ENCODE data around the gene CCDC110.

DNA sequence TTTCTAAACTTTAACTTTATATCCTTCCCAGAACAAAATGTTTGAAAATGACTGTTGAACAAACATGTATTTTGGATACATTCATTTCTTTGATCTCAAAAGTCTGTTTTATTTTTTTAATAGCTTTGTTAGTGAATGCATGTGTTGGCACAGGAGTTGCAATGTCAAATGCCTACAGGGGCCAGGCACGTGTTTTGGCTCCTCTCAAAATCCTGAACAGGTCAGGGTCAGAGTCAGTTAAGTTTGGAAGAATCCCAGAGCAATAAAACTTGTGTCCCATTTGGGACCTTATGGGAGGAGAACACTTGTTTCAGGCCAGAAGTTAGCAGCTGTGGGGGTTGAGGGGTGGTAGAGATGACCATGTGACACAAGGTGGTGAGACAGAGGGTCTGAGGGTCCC, 29.0 kb upstream of the CCDC110 start:
- TF ChIP-seq TOX (CRISPR knock-in tag; IDR thresholded peaks at IDR 0.05; ENCODE audit: borderline replicate concordance) (no peak), SNAI2 (CRISPR knock-in tag; IDR thresholded peaks at IDR 0.05) (no peak), ISL1 (CRISPR knock-in tag; IDR thresholded peaks at IDR 0.05) (no peak), ZFP3 (CRISPR knock-in tag; IDR thresholded peaks at IDR 0.05) (no peak), OSR1 (CRISPR knock-in tag; IDR thresholded peaks at IDR 0.05) (no peak)
- TF ChIP-seq, protein P1, sequence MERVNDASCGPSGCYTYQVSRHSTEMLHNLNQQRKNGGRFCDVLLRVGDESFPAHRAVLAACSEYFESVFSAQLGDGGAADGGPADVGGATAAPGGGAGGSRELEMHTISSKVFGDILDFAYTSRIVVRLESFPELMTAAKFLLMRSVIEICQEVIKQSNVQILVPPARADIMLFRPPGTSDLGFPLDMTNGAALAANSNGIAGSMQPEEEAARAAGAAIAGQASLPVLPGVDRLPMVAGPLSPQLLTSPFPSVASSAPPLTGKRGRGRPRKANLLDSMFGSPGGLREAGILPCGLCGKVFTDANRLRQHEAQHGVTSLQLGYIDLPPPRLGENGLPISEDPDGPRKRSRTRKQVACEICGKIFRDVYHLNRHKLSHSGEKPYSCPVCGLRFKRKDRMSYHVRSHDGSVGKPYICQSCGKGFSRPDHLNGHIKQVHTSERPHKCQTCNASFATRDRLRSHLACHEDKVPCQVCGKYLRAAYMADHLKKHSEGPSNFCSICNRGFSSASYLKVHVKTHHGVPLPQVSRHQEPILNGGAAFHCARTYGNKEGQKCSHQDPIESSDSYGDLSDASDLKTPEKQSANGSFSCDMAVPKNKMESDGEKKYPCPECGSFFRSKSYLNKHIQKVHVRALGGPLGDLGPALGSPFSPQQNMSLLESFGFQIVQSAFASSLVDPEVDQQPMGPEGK (CRISPR knock-in tag; IDR thresholded peaks at IDR 0.05; ENCODE audit: borderline replicate concordance): no peak
- TF ChIP-seq, protein P2, sequence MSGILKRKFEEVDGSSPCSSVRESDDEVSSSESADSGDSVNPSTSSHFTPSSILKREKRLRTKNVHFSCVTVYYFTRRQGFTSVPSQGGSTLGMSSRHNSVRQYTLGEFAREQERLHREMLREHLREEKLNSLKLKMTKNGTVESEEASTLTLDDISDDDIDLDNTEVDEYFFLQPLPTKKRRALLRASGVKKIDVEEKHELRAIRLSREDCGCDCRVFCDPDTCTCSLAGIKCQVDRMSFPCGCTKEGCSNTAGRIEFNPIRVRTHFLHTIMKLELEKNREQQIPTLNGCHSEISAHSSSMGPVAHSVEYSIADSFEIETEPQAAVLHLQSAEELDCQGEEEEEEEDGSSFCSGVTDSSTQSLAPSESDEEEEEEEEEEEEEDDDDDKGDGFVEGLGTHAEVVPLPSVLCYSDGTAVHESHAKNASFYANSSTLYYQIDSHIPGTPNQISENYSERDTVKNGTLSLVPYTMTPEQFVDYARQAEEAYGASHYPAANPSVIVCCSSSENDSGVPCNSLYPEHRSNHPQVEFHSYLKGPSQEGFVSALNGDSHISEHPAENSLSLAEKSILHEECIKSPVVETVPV (CRISPR knock-in tag; IDR thresholded peaks at IDR 0.05): no peak
- TF ChIP-seq, protein P3, sequence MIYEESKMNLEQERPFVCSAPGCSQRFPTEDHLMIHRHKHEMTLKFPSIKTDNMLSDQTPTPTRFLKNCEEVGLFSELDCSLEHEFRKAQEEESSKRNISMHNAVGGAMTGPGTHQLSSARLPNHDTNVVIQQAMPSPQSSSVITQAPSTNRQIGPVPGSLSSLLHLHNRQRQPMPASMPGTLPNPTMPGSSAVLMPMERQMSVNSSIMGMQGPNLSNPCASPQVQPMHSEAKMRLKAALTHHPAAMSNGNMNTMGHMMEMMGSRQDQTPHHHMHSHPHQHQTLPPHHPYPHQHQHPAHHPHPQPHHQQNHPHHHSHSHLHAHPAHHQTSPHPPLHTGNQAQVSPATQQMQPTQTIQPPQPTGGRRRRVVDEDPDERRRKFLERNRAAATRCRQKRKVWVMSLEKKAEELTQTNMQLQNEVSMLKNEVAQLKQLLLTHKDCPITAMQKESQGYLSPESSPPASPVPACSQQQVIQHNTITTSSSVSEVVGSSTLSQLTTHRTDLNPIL (CRISPR knock-in tag; IDR thresholded peaks at IDR 0.05; ENCODE audit: low read depth): no peak
- TF ChIP-seq, protein P4, sequence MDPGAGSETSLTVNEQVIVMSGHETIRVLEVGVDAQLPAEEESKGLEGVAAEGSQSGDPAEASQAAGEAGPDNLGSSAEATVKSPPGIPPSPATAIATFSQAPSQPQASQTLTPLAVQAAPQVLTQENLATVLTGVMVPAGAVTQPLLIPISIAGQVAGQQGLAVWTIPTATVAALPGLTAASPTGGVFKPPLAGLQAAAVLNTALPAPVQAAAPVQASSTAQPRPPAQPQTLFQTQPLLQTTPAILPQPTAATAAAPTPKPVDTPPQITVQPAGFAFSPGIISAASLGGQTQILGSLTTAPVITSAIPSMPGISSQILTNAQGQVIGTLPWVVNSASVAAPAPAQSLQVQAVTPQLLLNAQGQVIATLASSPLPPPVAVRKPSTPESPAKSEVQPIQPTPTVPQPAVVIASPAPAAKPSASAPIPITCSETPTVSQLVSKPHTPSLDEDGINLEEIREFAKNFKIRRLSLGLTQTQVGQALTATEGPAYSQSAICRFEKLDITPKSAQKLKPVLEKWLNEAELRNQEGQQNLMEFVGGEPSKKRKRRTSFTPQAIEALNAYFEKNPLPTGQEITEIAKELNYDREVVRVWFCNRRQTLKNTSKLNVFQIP (CRISPR knock-in tag; IDR thresholded peaks at IDR 0.05; ENCODE audit: borderline replicate concordance, low read depth): no peak
